Activated CD8-positive, alpha-beta memory T cell treated with anti-CD3 and anti-CD28 coated beads, Interleukin-2, amount 50 U/mL, for 24 hours (primary cell): ENCODE results near the gene KCNMA1.
"Not testable (repeated sequence)": the region's sequence is repeated elsewhere in the genome, so short reads cannot be mapped to it uniquely, and the experiment has no call there.

Experiments
- DNase-seq: peaks from one replicate; pipeline ENCODE4 v3.0.0-alpha.2; 2020; ENCODE audit errors: extremely low read depth

KCNMA1 gene

DNA sequence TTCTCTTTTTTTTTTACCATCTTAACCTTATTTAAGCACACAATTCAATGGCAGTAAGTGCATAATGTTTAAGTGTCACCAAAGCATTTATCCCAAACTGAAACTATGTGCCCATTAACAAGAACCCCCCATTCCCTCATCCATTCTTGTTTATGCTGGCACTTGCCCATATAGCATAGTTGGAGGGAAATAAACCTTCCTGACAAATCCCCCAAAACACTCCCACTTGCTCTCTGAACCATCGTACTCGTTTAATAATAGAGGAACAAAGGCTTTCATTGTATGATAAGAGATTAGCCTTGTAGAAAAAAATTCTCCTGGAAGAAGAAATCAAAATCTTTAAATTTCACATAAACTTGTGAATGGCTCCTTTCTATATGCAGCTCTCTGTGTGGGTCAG is 26.4 kb upstream of the KCNMA1 start:
- DNase-seq, result no peak

- DNase-seq, result no peak
Observed at GRCh38 chr10:77661674-77662073, 24.1 kb upstream of the KCNMA1 start.

GRCh38 chr10:77661100-77661499 is 23.5 kb upstream of the KCNMA1 start:
- no peak for DNase-seq

- DNase-seq, result not testable (repeated sequence)
Observed at GRCh38 chr10:77659046-77659670, 21.6 kb upstream of the KCNMA1 start.

DNA sequence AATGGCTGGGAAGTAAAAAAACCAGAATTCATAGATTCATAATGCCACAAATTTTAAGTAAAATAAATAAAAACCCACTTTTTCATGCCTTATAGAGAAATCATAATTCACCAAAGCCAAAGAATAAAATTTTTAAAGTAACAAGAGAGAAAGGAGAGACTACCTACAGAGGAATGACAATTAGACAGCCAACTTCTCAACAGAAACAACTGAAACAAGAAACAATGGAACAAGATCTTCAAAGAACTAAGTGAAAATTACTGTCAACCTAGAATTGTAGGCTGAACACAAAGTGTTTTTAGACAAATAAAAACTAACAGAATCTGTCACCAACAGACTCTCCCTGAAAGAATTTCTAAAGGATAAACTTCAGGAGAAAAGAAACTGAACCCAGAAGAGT is 15.6 kb upstream of the KCNMA1 start:
- DNase-seq, result no peak

GRCh38 chr10:77649333-77650331 is 12.0 kb upstream of the KCNMA1 start:
- no peak for DNase-seq

DNA sequence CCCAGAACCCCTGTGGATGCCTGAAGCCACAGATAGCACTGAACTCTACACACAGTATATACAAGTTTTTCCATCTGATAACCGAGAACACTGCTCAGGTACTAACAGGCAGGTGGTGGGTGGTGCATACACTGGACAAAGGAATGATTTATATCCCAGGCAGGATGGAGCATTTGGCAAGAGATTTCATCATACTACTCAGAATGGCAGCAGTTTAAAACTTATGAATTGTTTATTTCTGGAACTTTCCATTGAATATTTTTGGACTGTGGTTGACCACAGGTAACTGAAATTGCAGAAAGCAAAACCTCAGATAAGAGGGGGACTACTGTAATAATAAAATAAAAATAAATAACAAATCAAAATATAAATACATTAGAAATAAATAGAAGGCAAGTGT is 10.9 kb upstream of the KCNMA1 start:
- no peak for DNase-seq

GRCh38 chr10:77647543-77648293 is 10.1 kb upstream of the KCNMA1 start:
- DNase-seq, result no peak

DNA sequence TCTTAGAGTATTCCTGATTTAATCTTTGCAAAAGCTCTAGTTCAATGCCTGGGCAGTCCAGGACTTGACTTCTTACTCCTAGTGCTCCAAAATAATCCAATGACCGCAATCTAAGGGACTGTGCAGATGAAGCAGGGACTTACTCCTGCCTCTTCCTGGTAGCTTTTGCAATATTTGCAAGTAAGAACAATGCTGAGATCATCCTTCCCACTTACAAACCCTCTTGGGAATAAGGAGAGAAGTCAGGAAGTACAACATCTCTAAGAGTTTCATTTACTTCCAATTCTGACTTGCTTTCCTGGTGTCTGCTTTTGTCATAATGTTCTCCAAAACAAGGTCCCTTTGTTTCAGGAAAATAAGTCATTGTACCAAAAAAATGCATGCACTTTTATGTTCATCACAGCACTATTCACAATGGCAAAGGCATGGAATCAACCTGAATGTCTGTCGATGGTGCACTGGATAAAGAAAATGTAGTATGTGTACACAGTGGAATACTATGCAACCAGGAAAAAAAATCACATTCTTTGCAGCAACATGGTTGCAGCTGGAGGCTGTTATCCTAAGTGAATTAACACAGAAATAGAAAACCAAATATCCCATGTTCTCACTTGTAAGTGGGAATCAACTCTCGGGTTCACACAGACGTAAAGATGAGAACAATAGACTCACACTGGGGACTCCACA is 7.1 kb upstream of the KCNMA1 start:
- no peak for DNase-seq

DNA sequence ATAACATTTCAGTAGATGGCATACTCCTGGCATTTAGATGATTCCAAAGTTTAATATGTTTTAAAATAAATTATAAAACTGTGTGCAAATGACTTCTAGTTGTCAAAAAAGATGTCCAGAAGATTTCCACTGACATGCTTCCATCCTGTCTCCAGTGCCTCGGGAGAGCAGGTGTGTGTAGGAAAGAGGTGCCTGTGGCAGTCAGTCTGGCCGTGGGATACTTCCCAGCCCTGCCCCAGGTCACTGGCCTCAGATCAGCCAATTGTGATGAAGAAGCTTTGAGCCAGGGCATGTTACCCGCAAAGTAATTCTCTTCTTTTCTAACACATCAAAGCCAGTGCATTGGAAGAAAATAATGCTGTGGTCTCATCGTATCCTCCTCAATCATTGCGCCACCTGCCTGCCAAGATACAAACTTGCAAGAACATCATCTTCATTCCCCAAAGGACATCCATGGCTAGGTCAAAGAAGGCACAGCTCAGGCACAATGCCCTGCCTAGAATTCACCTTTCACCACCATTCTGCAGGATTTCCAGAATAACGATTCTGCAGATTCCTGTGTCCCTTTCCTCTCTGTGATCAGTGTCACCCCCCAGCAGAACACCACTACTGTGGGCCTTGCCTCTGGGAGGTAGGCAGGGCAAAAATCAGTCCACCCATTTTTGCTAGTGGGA is 6.3 kb upstream of the KCNMA1 start:
- DNase-seq, result no peak

DNA sequence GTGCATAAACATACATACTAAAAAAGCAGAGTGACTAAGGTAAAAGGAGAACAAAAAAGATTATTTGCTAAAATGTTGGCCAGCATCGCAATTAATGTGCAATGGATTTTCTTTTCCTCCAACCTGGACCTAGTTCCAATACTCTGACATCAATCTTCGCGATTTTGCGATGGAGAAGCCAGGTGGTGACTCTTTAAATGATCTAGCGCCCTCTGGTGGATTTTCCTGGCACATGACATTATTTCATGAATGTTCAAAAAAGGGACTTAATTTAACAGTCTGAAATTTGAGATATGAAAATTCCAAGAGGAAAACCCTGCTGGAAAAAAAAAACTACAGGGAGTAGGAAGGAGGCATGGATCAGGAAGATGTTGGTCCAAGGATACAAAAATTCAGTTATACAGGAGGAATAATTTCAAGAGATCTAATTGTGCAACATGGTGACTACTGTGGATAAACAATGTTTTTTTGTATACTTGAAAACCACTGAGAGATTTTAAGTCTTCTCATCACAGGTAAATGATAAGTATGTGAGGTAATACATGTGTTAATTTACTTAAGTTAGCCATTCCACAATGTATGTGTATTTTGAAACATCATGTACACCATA is 4.3 kb upstream of the KCNMA1 start:
- peak; percentile 30 for DNase-seq

DNA sequence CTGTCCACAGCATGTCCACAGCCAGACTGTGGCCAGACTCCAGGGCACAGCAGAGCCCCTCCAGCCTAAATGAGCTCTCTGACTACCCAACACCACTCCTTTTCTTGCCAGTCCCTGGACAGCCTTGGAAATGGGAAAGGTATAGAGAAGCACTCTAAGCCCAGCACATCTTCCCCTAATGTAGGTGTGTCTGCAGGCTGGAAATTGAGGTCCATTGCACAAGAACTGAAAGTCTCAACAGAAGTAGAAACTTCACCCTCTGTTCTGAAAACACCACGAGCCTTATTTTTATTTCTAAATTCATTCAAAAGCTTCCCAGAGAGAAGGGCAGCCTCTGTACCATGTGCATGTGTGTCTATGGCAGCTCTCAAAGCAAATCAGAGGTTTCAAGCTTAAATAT is 3.7 kb upstream of the KCNMA1 start:
- no peak for DNase-seq

DNA sequence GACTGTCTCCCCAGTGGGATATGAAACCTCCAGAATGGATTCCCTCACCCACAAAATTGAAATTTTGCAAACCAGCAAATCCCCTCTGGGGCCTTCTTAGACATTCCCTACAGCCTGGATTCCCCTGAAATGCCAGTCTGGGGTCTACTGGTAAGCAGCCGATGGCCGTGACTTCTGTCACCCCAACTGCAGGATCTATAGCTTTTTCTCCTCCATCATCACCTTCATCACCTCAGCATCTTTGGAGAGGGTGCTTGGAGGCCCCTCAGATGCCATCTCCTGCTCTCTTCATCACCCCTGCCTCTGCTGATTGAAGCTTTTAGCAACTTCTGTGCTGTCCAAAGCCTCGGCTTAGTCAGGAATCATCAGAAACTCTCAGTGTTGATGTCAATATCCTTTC is 2.6 kb upstream of the KCNMA1 start:
- DNase-seq, result no peak

DNA sequence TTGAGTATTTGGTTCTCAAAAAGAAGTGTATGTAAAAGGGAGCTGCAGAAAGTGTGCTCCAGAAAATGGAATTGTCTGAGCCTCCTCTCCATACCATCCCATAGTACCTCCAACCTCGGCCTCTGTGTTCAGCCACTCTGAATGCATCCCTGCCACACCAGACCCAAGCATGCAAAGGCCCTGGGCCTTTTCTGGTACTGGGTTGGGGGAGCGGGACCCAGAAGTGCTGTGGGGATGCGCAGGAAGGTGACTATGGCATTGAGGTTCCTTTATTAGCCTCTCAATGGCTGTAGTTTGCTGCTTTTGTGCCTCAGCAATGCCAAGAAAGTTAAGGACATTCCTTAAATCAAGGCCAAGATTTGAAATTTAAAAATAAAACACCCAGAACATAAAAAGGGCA is 2.1 kb upstream of the KCNMA1 start:
- DNase-seq, result no peak

DNA sequence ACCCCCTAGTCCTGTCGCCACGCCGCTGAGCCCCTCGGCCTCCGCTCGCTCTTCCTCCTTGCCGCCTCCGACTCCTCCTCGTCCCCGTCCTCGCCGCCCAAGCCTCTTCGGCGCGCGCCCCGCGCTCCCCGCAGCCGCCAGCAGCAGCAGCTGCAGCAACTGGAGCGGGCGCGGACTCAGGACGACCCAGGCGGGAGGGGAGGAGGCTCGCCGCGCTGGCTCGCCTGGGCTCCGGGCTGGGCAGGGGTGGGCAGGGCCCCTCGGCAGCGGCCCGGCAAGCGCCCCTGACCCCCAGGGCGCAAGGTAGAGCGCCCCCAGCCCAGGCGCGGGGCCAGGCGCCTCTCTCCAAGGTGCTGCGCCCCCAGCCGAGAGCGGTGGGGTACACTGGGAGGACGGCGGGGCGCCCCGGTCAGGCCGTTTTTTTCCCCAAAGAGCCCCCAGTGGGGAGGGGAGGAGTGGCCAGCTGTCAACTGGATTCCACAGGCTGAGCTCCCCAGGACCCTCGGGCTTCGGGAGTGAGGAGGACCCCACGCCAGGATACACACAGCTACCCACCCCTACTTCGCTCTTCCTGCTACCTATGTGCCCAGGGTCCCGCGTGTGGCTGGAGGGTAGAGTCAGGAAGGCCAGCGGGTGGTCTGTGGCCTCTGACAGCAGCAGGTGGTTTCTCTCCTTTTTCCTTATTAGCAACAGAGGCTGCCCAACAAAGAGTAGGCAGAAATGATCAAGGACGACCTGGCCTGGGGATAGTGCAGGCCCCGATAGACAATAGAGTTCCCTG is 903 bp upstream of the KCNMA1 start:
- no peak for DNase-seq

- no peak for DNase-seq
Observed at GRCh38 chr10:77636967-77637531, 559 bp downstream of the KCNMA1 start.

DNA sequence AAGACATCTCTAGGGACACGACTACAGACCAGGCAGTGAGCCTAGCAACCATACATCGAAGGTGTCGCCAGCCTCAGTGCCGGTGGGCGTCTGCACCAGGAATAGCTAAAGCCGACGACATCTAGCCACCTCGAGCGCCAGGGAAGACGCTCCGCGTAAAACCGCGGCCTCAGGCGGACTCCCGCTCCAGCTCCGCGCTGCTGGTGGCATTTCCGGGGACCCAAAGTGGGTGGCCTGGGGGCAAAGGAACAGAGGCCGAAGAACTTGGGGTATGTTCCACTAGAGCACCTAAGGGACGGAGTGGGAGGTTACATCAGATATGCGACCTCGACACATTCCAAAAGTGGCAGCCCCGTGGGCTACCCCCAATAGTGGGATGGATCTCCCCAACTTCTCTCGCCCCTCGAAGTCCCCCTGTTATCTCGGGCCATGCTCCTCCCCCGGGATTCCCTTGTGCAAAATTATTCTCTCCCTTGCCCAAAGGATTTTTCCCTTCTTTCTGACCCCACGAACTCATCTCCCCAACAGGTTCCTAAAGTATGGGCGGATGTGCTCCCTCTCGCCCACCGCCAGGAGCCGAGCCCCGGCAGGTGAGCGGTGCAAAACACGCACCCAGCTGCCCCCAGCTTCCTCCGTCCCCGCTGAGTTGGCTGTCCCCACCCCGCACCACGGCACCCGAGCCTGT is 1.2 kb downstream of the KCNMA1 start:
- DNase-seq, result no peak

GRCh38 chr10:77635402-77636227 is 2.0 kb downstream of the KCNMA1 start:
- no peak for DNase-seq
